Lung microvascular endothelial cell (primary cell): ENCODE results near the gene NBR1. TPM values are rescaled to one million over a fixed set of nuclear protein-coding genes. Genes with fewer than 3 reads are reported as not detected.

Experiments used
- total RNA-seq: library from RNA; depleted of rRNA; stranded (reverse); fragments of >200 nt; gene quantifications from 2 replicates; pipeline ENCODE4 v1.2.1, GENCODE V29; 2014

Gene NBR1
- total RNA-seq, 1 donor from 2014 or later: 75.4 TPM

Other genes starting within 250 kb of the NBR1 start
- gene AARSD1, start 206.8 kb upstream of the NBR1 start, total RNA-seq: 12.0 and 17.5 TPM in 2 replicates
- gene PTGES3L, start 191.1 kb upstream of the NBR1 start, total RNA-seq: under 0.01 and 0.20 TPM in 2 replicates
- 6.5 and 11.1 TPM in 2 replicates for gene RUNDC1, start 190.6 kb upstream of the NBR1 start, total RNA-seq
- 852 and 854 TPM in 2 replicates for gene RPL27, start 172.8 kb upstream of the NBR1 start, total RNA-seq
- gene IFI35, start 164.4 kb upstream of the NBR1 start, total RNA-seq: 7.5 and 8.3 TPM in 2 replicates
- 155 and 161 TPM in 2 replicates for gene VAT1, start 148.8 kb upstream of the NBR1 start, total RNA-seq
- gene RND2, start 146.0 kb upstream of the NBR1 start, total RNA-seq: 0.20 and 0.22 TPM in 2 replicates
- 5.2 and 8.7 TPM in 2 replicates for gene BRCA1, start 45.9 kb upstream of the NBR1 start, total RNA-seq
- gene TMEM106A, start 40.7 kb downstream of the NBR1 start, total RNA-seq: 0.87 and 0.99 TPM in 2 replicates
- gene CCDC200, start 57.4 kb downstream of the NBR1 start, total RNA-seq: not detected in 2 replicates
- gene RNU2-1, start 62.8 kb downstream of the NBR1 start, total RNA-seq: not detected in 2 replicates
- 1.1 and 2.2 TPM in 2 replicates for gene ARL4D, start 227.8 kb downstream of the NBR1 start, total RNA-seq